ENCODE data around the gene RALGPS1.

Gene RALGPS1

GRCh38 chr9:126999315-127000068 lies 84.9 kb downstream of the RALGPS1 start:
- Histone ChIP-seq H4K20me1 (no peaks in the 10 kb centered on the region), H3K9ac (no peak overlapping the region), H3K4me2 (no peak overlapping the region), H3K27ac (no peak overlapping the region), H3K27me3 (peaks cover 0 to 31% (median 0%) of the 10 kb centered on the region in 11 experiments; a peak in 4 of 22 replicates), H3K4me1 (no peaks in the 10 kb centered on the region), H3K36me3 (no peaks in the 10 kb centered on the region), H3K4me3 (no peak overlapping the region), H3K9me3 (replicated peaks in 1 of 11) (peaks cover 0 to 10% (median 0%) of the 10 kb centered on the region in 11 experiments; a peak in 2 of 22 replicates)
- TF ChIP-seq Cebpa-rat (IDR thresholded peaks at IDR 0.05): no peak

- Histone ChIP-seq H3K4me3 (no peak overlapping the region), H3K9me3 (replicated peaks in 1 of 11) (no peaks in the 10 kb centered on the region), H3K4me1 (peaks cover 0 to 21% (median 10%) of the 10 kb centered on the region in 10 experiments; a peak in 13 of 20 replicates), H3K36me3 (no peaks in the 10 kb centered on the region), H3K27ac (no peak overlapping the region), H4K20me1 (0 out of 22 replicates have a peak, but pooled peaks cover 0 to 7% (median 0%) of the 10 kb centered on the region in 11 experiments), H3K9ac (no peak overlapping the region), H3K27me3 (peaks cover 0 to 68% (median 0%) of the 10 kb centered on the region in 11 experiments; a peak in 5 of 22 replicates), H3K4me2 (peak overlapping the region in 5 of 11 experiments; percentile 3 to 34 (median 12); a peak in 3 of 22 replicates)
- no peak for TF ChIP-seq Cebpa-rat (IDR thresholded peaks at IDR 0.05)
These were observed 90.6 kb downstream of the RALGPS1 start for GRCh38 chr9:127004946-127005769.

GRCh38 chr9:127005770-127006314 lies 91.3 kb downstream of the RALGPS1 start:
- Histone ChIP-seq H3K4me2 (peak overlapping the region in 5 of 11 experiments; percentile 3 to 34 (median 12); a peak in 2 of 22 replicates), H3K9me3 (replicated peaks in 1 of 11) (no peaks in the 10 kb centered on the region), H3K4me3 (no peak overlapping the region)

GRCh38 chr9:127007638-127008037 lies 93.1 kb downstream of the RALGPS1 start:
- TF ChIP-seq Cebpa-rat (IDR thresholded peaks at IDR 0.05): no peak
- H3K36me3 ChIP-seq: no peaks in the 10 kb centered on the region
- H3K9ac ChIP-seq: no peak overlapping the region
- peaks cover 0 to 7% (median 0%) of the 10 kb centered on the region in 11 experiments; a peak in 1 of 22 replicates for H4K20me1 ChIP-seq
- peaks cover 0 to 86% (median 0%) of the 10 kb centered on the region in 11 experiments; a peak in 5 of 22 replicates for H3K27me3 ChIP-seq
- H3K4me3 ChIP-seq: no peak overlapping the region
- H3K4me1 ChIP-seq: peaks cover 0 to 21% (median 10%) of the 10 kb centered on the region in 10 experiments; a peak in 13 of 20 replicates
- no peak overlapping the region for H3K27ac ChIP-seq
- H3K4me2 ChIP-seq: no peak overlapping the region
- no peaks in the 10 kb centered on the region for H3K9me3 ChIP-seq (replicated peaks in 1 of 11)

More at GRCh38 chr9:127005770-127006314, 91.3 kb downstream of the RALGPS1 start:
- Histone ChIP-seq H3K9ac (no peak overlapping the region), H3K27me3 (peaks cover 0 to 73% (median 0%) of the 10 kb centered on the region in 11 experiments; a peak in 5 of 22 replicates), H3K4me1 (peaks cover 0 to 21% (median 10%) of the 10 kb centered on the region in 10 experiments; a peak in 13 of 20 replicates), H3K36me3 (no peaks in the 10 kb centered on the region), H3K27ac (no peak overlapping the region), H4K20me1 (0 out of 22 replicates have a peak, but pooled peaks cover 0 to 7% (median 0%) of the 10 kb centered on the region in 11 experiments)
- TF ChIP-seq Cebpa-rat (IDR thresholded peaks at IDR 0.05): no peak

- Histone ChIP-seq H3K36me3 (no peaks in the 10 kb centered on the region), H3K27me3 (peaks cover 0 to 90% (median 0%) of the 10 kb centered on the region in 11 experiments; a peak in 5 of 22 replicates), H3K4me3 (no peak overlapping the region), H3K4me2 (peak overlapping the region in 1 of 11 experiments; percentile 11; a peak in 2 of 22 replicates), H3K9ac (no peak overlapping the region), H3K9me3 (replicated peaks in 1 of 11) (no peaks in the 10 kb centered on the region), H3K27ac (no peak overlapping the region), H4K20me1 (peaks cover 0 to 7% (median 0%) of the 10 kb centered on the region in 11 experiments; a peak in 1 of 22 replicates), H3K4me1 (peaks cover 0 to 21% (median 10%) of the 10 kb centered on the region in 10 experiments; a peak in 13 of 20 replicates)
- no peak for TF ChIP-seq Cebpa-rat (IDR thresholded peaks at IDR 0.05)
These were observed 93.5 kb downstream of the RALGPS1 start for GRCh38 chr9:127008076-127008475.

GRCh38 chr9:127011772-127012171 lies 97.2 kb downstream of the RALGPS1 start:
- Histone ChIP-seq H3K4me2 (no peak overlapping the region), H3K27ac (no peak overlapping the region)

GRCh38 chr9:127012250-127012649 lies 97.7 kb downstream of the RALGPS1 start:
- TF ChIP-seq Cebpa-rat (IDR thresholded peaks at IDR 0.05): no peak
- Histone ChIP-seq H4K20me1 (no peaks in the 10 kb centered on the region; a peak in 2 of 22 replicates), H3K9me3 (replicated peaks in 1 of 11) (no peaks in the 10 kb centered on the region), H3K36me3 (no peaks in the 10 kb centered on the region), H3K4me2 (no peak overlapping the region), H3K27me3 (peaks cover 0 to 64% (median 0%) of the 10 kb centered on the region in 11 experiments; a peak in 4 of 22 replicates), H3K4me1 (peaks cover 0 to 9% (median 0%) of the 10 kb centered on the region in 10 experiments; a peak in 3 of 20 replicates), H3K4me3 (no peak overlapping the region), H3K27ac (no peak overlapping the region), H3K9ac (no peak overlapping the region)

More at GRCh38 chr9:127011772-127012171, 97.2 kb downstream of the RALGPS1 start:
- peaks cover 0 to 9% (median 0%) of the 10 kb centered on the region in 10 experiments; a peak in 3 of 20 replicates for H3K4me1 ChIP-seq
- no peak overlapping the region for H3K4me3 ChIP-seq
- peaks cover 0 to 69% (median 0%) of the 10 kb centered on the region in 11 experiments; a peak in 4 of 22 replicates for H3K27me3 ChIP-seq
- TF ChIP-seq Cebpa-rat (IDR thresholded peaks at IDR 0.05): no peak
- no peaks in the 10 kb centered on the region for H3K36me3 ChIP-seq
- no peaks in the 10 kb centered on the region; a peak in 2 of 22 replicates for H4K20me1 ChIP-seq
- H3K9ac ChIP-seq: no peak overlapping the region
- H3K9me3 ChIP-seq (replicated peaks in 1 of 11): no peaks in the 10 kb centered on the region

GRCh38 chr9:127013597-127013996 lies 99.0 kb downstream of the RALGPS1 start:
- Histone ChIP-seq H3K4me3 (no peak overlapping the region), H4K20me1 (no peaks in the 10 kb centered on the region; a peak in 2 of 22 replicates), H3K27ac (no peak overlapping the region), H3K27me3 (peaks cover 0 to 52% (median 0%) of the 10 kb centered on the region in 11 experiments; a peak in 4 of 22 replicates), H3K9me3 (replicated peaks in 1 of 11) (no peaks in the 10 kb centered on the region), H3K4me1 (peaks cover 0 to 5% (median 0%) of the 10 kb centered on the region in 10 experiments; a peak in 3 of 20 replicates), H3K4me2 (no peak overlapping the region), H3K9ac (no peak overlapping the region), H3K36me3 (no peaks in the 10 kb centered on the region)
- no peak for TF ChIP-seq Cebpa-rat (IDR thresholded peaks at IDR 0.05)
